Smooth muscle cell (in vitro differentiated cells): Measurements from ENCODE around the gene AARS2. TPM values are rescaled to one million over a fixed set of nuclear protein-coding genes. Genes with fewer than 3 reads are reported as not detected.
"Not testable (repeated sequence)": the region's sequence is repeated elsewhere in the genome, so short reads cannot be mapped to it uniquely, and the experiment has no call there.

Experiments
- DNase-seq: peaks from one replicate; lab custom pipeline; 2025; ENCODE audit not compliant: unreplicated experiment; lab: John Stamatoyannopoulos, UW
- H2AFZ ChIP-seq: fragments of 200-600 bp; sonication (generic); 2 replicates; pipeline ENCODE4 v1.6.0; 2016; ENCODE audit warnings: antibody characterized with exemption, low read depth, mild to moderate bottlenecking
- H3F3A ChIP-seq: fragments of 200-600 bp; sonication (generic); 2 replicates; pipeline ENCODE4 v1.6.0; 2017; ENCODE audit warnings: antibody characterized with exemption, low read depth
- H3K27ac ChIP-seq: fragments of 200-600 bp; sonication (generic); 2 replicates; pipeline ENCODE4 v1.5.1; 2016; ENCODE audit warnings: low read depth, mild to moderate bottlenecking
- H3K27me3 ChIP-seq: fragments of 200-600 bp; sonication (generic); 2 replicates; pipeline ENCODE4 v1.6.1; 2016; ENCODE audit warnings: low read depth, mild to moderate bottlenecking
- H3K36me3 ChIP-seq: fragments of 200-600 bp; sonication (generic); 2 replicates; pipeline ENCODE4 v1.5.1; 2016; ENCODE audit warnings: low read depth
- H3K4me1 ChIP-seq: fragments of 200-600 bp; sonication (generic); 2 replicates; pipeline ENCODE4 v1.5.1; 2016; ENCODE audit warnings: low read depth
- H3K4me2 ChIP-seq: fragments of 200-600 bp; sonication (generic); 2 replicates; pipeline ENCODE4 v1.6.0; 2016; ENCODE audit warnings: mild to moderate bottlenecking
- H3K4me3 ChIP-seq: fragments of 200-600 bp; sonication (generic); 2 replicates; pipeline ENCODE4 v1.5.1; 2016; ENCODE audit warnings: mild to moderate bottlenecking
- H3K79me2 ChIP-seq: fragments of 200-600 bp; sonication (generic); 2 replicates; pipeline ENCODE4 v1.6.0; 2016; ENCODE audit warnings: low read depth, mild to moderate bottlenecking
- H3K9ac ChIP-seq: fragments of 200-600 bp; sonication (generic); 2 replicates; pipeline ENCODE4 v1.6.0; 2016; ENCODE audit warnings: low read depth
- H3K9me3 ChIP-seq: fragments of 200-600 bp; sonication (generic); replicated peaks from 2 replicates; pipeline ENCODE4 v1.5.1; 2016; ENCODE audit warnings: low read depth
- H4K20me1 ChIP-seq: fragments of 200-600 bp; sonication (generic); 2 replicates; pipeline ENCODE4 v1.6.0; 2016; ENCODE audit warnings: low read depth
- CTCF ChIP-seq: fragments of 200-600 bp; sonication (generic); IDR thresholded peaks from 2 replicates; pipeline ENCODE4 v1.5.1; 2017; ENCODE audit warnings: borderline replicate concordance, mild to moderate bottlenecking, antibody characterized with exemption; ENCODE audit not compliant: insufficient read depth, poor library complexity, severe bottlenecking
- WGBS: methylation state at CpG from one replicate; pipeline ENCODE4 v1.1.7; 2016; ENCODE audit warnings: low lambda C conversion rate; 5-methylcytosine and 5-hydroxymethylcytosine counted together
- polyA plus RNA-seq: library from polyadenylated mRNA; unstranded; fragments of >200 nt; fragmentation: Nextera tagmentation; extraction: Ambion mirVana; gene quantifications from 2 replicates; pipeline ENCODE4 v1.2.1, GENCODE V29; 2016
- total RNA-seq: library from RNA; depleted of rRNA; stranded (reverse); fragments of >200 nt; gene quantifications from 2 replicates; pipeline ENCODE4 v1.2.3, GENCODE V29; 2014

Gene AARS2
- total and polyA plus RNA-seq, 2 experiments from 2014 or later = 7.5 to 15.1 TPM

GRCh38 chr6:44316481-44316880, 3.3 kb upstream of the AARS2 start:
- Histone ChIP-seq H3K4me2 (no peak overlapping the region), H3K9me3 (no peaks in the 10 kb centered on the region), H4K20me1 (no peaks in the 10 kb centered on the region), H3K36me3 (no peaks in the 10 kb centered on the region), H3K27me3 (peaks cover 27% of the 10 kb centered on the region), H3K27ac (no peak overlapping the region), H3K4me1 (peaks cover 5% of the 10 kb centered on the region), H3K9ac (no peak overlapping the region), H2AFZ (no peak overlapping the region), H3K79me2 (peaks cover 12% of the 10 kb centered on the region), H3F3A (no peaks in the 10 kb centered on the region), H3K4me3 (no peak overlapping the region)
- WGBS = 86% methylated on average over 12 of the region's 12 CpGs
- no peak for TF ChIP-seq CTCF
- DNase-seq = no peak

- WGBS = 86% methylated on average over 5 of the region's 5 CpGs
- no peak overlapping the region for H3K9ac ChIP-seq
Measured at GRCh38 chr6:44315951-44316350, 2.8 kb upstream of the AARS2 start.

GRCh38 chr6:44315516-44315915, 2.4 kb upstream of the AARS2 start:
- Histone ChIP-seq H2AFZ (no peak overlapping the region), H3K4me2 (no peak overlapping the region), H4K20me1 (no peaks in the 10 kb centered on the region), H3K79me2 (peaks cover 12% of the 10 kb centered on the region), H3K27ac (no peak overlapping the region), H3K27me3 (peaks cover 20% of the 10 kb centered on the region), H3K4me3 (no peak overlapping the region), H3K36me3 (no peaks in the 10 kb centered on the region), H3F3A (no peaks in the 10 kb centered on the region), H3K9ac (no peak overlapping the region), H3K9me3 (no peaks in the 10 kb centered on the region), H3K4me1 (peaks cover 5% of the 10 kb centered on the region)
- DNase-seq = no peak
- TF ChIP-seq CTCF = no peak
- 79% methylated on average over 3 of the region's 3 CpGs for WGBS

More at GRCh38 chr6:44315951-44316350, 2.8 kb upstream of the AARS2 start:
- TF ChIP-seq CTCF = no peak
- Histone ChIP-seq H3K27me3 (peaks cover 25% of the 10 kb centered on the region), H3K4me1 (peaks cover 5% of the 10 kb centered on the region), H3K4me3 (no peak overlapping the region), H3K27ac (no peak overlapping the region), H3K9me3 (no peaks in the 10 kb centered on the region), H4K20me1 (no peaks in the 10 kb centered on the region), H2AFZ (no peak overlapping the region), H3K4me2 (no peak overlapping the region), H3F3A (no peaks in the 10 kb centered on the region), H3K36me3 (no peaks in the 10 kb centered on the region), H3K79me2 (peaks cover 12% of the 10 kb centered on the region)
- no peak for DNase-seq

GRCh38 chr6:44314657-44315056, 1.5 kb upstream of the AARS2 start:
- not testable (repeated sequence) for H3K4me2 ChIP-seq, H3K4me3 ChIP-seq, H3K9me3 ChIP-seq, H4K20me1 ChIP-seq, H2AFZ ChIP-seq, H3K4me1 ChIP-seq, H3K27ac ChIP-seq, DNase-seq, H3K9ac ChIP-seq, H3K36me3 ChIP-seq, H3F3A ChIP-seq
- Histone ChIP-seq H3K79me2 (peaks cover 12% of the 10 kb centered on the region), H3K27me3 (peaks cover 16% of the 10 kb centered on the region)
- WGBS = 91% methylated on average over 8 of the region's 8 CpGs
